Bronchial smooth muscle cell (primary cell): Measurements from ENCODE around the gene KNOP1. TPM values are rescaled to one million over a fixed set of nuclear protein-coding genes. Genes with fewer than 3 reads are reported as not detected.

ENCODE experiments used
- total RNA-seq: library from RNA; depleted of rRNA; stranded (reverse); fragments of >200 nt; gene quantifications from 2 replicates; pipeline ENCODE4 v1.2.1, GENCODE V29; 2014

Gene KNOP1, protein sequence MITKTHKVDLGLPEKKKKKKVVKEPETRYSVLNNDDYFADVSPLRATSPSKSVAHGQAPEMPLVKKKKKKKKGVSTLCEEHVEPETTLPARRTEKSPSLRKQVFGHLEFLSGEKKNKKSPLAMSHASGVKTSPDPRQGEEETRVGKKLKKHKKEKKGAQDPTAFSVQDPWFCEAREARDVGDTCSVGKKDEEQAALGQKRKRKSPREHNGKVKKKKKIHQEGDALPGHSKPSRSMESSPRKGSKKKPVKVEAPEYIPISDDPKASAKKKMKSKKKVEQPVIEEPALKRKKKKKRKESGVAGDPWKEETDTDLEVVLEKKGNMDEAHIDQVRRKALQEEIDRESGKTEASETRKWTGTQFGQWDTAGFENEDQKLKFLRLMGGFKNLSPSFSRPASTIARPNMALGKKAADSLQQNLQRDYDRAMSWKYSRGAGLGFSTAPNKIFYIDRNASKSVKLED
- 8.4 and 10.2 TPM in 2 replicates for total RNA-seq

DNA sequence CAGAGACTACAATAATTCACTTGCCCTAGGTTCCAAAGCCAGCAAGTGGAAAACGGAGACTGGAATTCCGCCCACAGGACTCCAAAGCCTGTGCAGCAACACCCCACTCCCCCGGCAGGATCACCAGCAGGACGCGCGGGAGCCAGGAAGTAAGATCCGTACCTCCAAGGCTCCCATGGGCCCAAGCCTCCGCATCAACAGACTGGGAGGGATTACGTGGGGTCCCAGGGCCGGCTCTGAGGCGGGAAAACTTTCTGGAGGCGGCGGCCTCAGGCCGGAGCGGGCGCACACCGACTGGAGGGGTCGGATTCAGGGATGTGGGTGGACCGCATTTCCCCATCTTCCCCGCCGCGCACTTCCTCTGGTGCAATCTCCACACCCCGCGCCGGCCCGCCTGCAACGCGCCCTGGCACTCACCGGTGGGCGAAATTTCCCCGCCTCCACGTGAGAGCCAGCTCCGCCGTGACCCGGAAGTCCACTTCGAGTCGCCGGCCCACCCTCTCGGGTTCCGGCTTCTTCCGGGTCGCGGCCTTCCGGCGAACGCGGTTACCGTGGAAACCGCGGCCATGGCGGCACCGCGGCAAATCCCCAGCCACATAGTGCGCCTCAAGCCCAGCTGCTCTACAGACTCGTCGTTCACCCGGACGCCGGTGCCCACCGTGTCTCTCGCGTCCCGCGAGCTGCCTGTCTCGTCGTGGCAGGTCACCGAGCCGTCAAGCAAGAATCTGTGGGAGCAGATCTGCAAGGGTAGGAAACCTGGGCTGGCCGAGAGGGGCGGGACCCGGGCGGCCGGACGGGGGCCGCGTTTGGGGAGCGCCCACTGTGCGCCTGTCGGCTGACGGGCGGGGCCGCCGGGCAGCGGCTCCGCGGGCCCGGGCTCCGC, at the start of gene KNOP1, which contains the start of gene IQCK:
TSS of gene KNOP1 (minus strand) at position 487 of the 883 bp plus-strand sequence. CDS start 3,192 bp downstream, outside the sequence.
TSS of gene IQCK (plus strand) at position 531 of the 883 bp plus-strand sequence. CDS start at position 567, 36 bp downstream.

Other genes with a start within 250 kb of the KNOP1 start
- 45.9 and 53.1 TPM in 2 replicates for gene GDE1, start 196.1 kb downstream of the KNOP1 start, total RNA-seq
- gene CCP110, start 194.3 kb downstream of the KNOP1 start, total RNA-seq = 6.9 and 8.0 TPM in 2 replicates
- 29.3 and 40.4 TPM in 2 replicates for gene VPS35L, start 162.5 kb downstream of the KNOP1 start, total RNA-seq
- gene IQCK, start within 50 bp of the KNOP1 start, total RNA-seq = 5.5 and 13.1 TPM in 2 replicates
- 10.9 and 48.9 TPM in 2 replicates for gene GPRC5B, start 166.6 kb upstream of the KNOP1 start, total RNA-seq